Body of pancreas (tissue), 4 donors: ENCODE data around the gene RASIP1. TPM values are rescaled to one million over a fixed set of nuclear protein-coding genes. Genes with fewer than 3 reads are reported as not detected.

ENCODE experiments used
- ATAC-seq: fragments of 150-250 bp; one replicate; pipeline ENCODE4 v1.9.1; 2016
- DNase-seq, 4 donors: peaks; one replicate each; pipeline ENCODE4 v3.0.0-alpha.2; 2019
- H3K27ac ChIP-seq, 4 donors: fragments of 200-600 bp; sonication (generic); 1 replicate in 3 of 4; 2 replicates in 1 of 4; pipeline versions ENCODE4 v1.5.1 to v1.6.1; 2016 to 2019; ENCODE audit warnings: mild to moderate bottlenecking in 1 of 4, mixed read lengths in 1 of 4, moderate library complexity in 1 of 4
- H3K27me3 ChIP-seq, 2 donors: fragments of 200-600 bp; sonication (generic); one replicate each; pipeline ENCODE4 v1.6.0; 2016; ENCODE audit warnings: mild to moderate bottlenecking in 1 of 2
- H3K36me3 ChIP-seq, 2 donors: fragments of 200-600 bp; sonication (generic); replicated peaks in 1 of 2; 2 replicates each; pipeline ENCODE4 v1.5.1; 2016; ENCODE audit warnings: low read depth in 2 of 2; ENCODE audit not compliant: insufficient read depth in 1 of 2
- H3K4me1 ChIP-seq: fragments of 200-600 bp; sonication (generic); one replicate; pipeline ENCODE4 v1.6.0; 2016
- H3K4me3 ChIP-seq, 2 donors: fragments of 200-600 bp; sonication (generic); 1 replicate in 1 of 2; 2 replicates in 1 of 2; pipeline ENCODE4 v1.5.1; 2016 to 2019
- H3K9me3 ChIP-seq, 3 donors: fragments of 200-600 bp; sonication (generic); 1 replicate in 2 of 3; 2 replicates in 1 of 3; pipeline ENCODE4 v1.5.1; 2016
- POLR2A ChIP-seq, 3 donors: fragments of 450-650 bp; IDR thresholded peaks; one replicate each; pipeline ENCODE4 v1.6.1; 2016; ENCODE audit warnings: antibody characterized with exemption in 3 of 3, mild to moderate bottlenecking in 2 of 3
- WGBS, 2 donors: methylation state at CpG; one replicate each; pipeline ENCODE4 v1.1.5; 2017; 5-methylcytosine and 5-hydroxymethylcytosine counted together
- intact Hi-C: fragments of 100-400 bp; cut with DNase I; formaldehyde crosslinking; loops from one replicate; pipeline ENCODE4 v1.15.1; 2023
- total RNA-seq, 2 donors: library from RNA; depleted of rRNA; stranded (reverse); fragments of >200 nt; gene quantifications; one replicate each; pipeline ENCODE4 v1.1.0, GENCODE V29; 2016
- TF ChIP-seq, protein P1 (sequence below), 7 experiments: fragments of 450-650 bp in 4 of 7; fragments of 200-600 bp in 3 of 7; sonication (generic) in 3 of 7; IDR thresholded peaks; one replicate each; pipeline ENCODE4 v1.5.1; 2016 to 2019; ENCODE audit warnings: antibody characterized with exemption in 7 of 7

Gene RASIP1
- total RNA-seq, 2 donors from 2014 or later = 14.5 to 60.0 TPM

DNA sequence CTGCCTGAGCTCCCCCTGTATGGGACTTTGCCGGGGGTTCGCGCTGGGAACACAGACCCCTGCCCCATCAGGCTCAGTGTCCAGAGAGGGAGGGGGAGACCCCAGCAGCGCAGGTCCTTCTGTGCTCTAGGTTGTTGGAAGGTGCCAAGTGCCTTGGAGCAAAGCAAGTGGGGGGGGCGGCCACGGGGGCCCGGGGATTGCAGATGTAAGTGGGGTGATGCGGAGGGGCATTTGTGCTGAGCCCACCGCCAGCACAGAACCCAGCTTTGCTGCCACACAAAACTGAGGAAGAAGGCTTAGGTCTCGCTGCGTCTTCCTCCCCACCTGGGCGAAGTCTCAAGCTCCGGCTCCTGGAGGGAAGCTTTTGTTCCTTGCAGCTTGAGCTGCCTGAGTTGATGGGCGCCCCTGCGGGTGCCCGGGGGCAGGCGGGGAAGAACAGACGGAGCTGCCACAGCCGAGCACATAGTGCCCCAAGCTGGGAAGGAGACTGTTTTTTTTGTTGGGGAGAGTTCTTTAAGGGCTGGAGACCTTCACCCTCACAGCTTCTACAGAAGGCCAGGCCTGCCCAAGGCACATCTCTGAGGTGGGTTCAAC lies 66.1 kb downstream of the RASIP1 start:
- no peak overlapping the region for H3K4me3 ChIP-seq
- DNase-seq (no peak), ATAC-seq (no peak)
- H3K9me3 ChIP-seq = no peaks in the 10 kb centered on the region
- no peaks in the 10 kb centered on the region for H3K27me3 ChIP-seq
- intact Hi-C loops = no loop called here
- peaks cover 28% of the 10 kb centered on the region for H3K4me1 ChIP-seq
- WGBS, 2 donors = 79 to 85% methylated on average over 5 to 18 of the region's 19 CpGs
- H3K27ac ChIP-seq = no peak overlapping the region
- TF ChIP-seq, protein P1, sequence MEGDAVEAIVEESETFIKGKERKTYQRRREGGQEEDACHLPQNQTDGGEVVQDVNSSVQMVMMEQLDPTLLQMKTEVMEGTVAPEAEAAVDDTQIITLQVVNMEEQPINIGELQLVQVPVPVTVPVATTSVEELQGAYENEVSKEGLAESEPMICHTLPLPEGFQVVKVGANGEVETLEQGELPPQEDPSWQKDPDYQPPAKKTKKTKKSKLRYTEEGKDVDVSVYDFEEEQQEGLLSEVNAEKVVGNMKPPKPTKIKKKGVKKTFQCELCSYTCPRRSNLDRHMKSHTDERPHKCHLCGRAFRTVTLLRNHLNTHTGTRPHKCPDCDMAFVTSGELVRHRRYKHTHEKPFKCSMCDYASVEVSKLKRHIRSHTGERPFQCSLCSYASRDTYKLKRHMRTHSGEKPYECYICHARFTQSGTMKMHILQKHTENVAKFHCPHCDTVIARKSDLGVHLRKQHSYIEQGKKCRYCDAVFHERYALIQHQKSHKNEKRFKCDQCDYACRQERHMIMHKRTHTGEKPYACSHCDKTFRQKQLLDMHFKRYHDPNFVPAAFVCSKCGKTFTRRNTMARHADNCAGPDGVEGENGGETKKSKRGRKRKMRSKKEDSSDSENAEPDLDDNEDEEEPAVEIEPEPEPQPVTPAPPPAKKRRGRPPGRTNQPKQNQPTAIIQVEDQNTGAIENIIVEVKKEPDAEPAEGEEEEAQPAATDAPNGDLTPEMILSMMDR (IDR thresholded peaks at IDR 0.05) = no peak
- TF ChIP-seq POLR2A (IDR thresholded peaks at IDR 0.05) = no peak
- H3K36me3 ChIP-seq = no peaks in the 10 kb centered on the region

DNA sequence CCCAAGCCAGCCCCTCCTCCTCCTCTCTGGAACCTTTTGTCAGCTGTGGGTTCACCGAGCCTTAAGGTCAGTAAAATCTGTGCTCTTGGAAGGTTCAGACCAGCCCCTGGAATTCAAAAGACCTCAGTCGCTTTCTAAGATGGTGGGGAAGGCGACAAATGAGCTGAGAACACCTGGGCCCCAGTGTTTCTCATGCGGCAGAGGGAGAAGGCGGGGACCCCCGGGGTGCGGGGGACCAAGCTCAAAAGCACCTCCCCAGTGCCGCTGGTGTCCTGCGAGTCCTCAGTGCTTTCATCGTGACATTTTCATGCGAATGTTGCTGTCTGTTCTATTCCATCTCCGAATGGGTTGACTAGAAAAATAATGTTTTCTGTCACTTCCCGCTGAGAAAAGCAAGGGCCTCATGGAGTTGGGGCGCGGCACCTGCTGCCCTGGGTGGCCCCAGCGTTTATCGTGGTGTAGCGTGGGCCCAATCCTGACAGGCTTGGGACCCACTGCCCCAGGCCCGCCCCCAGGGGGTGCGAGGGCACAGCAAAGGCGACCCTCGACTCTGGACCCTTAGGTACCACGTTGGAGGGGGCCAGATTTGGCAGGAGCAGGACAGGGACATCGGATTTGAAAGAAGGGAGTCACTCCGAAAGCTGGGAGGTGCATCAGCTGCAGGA lies 66.8 kb downstream of the RASIP1 start:
- intact Hi-C loops = no loop called here
- Histone ChIP-seq H3K27ac (no peak overlapping the region), H3K4me1 (peaks cover 20% of the 10 kb centered on the region), H3K36me3 (no peaks in the 10 kb centered on the region), H3K4me3 (no peak overlapping the region), H3K9me3 (no peaks in the 10 kb centered on the region), H3K27me3 (no peaks in the 10 kb centered on the region)
- ATAC-seq (no peak), DNase-seq (no peak)
- no peak for TF ChIP-seq POLR2A (IDR thresholded peaks at IDR 0.05)
- 76 to 81% methylated on average over 25 of the region's 25 CpGs for WGBS, 2 donors

DNA sequence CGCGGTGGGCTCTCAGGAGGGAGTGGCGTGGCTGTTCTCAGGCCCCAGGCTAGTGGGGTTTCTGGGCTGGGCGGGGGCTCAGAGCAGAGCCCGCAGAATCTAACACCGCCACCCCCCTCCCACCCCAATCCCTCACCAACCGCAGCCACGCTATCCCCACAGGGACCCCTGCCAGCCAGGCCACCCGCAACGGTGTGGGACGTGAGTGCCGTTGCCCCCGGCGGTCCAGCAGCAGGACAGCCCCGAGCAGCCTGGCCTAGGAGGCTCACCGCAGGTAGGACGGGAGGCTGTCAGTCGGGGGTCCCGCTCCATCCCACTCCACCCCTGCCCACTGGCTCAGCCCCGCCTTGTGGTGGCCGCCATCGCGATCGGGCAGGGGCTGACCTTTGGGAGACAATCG lies 67.4 kb downstream of the RASIP1 start, which contains the start of gene NTN5:
Gene NTN5 (minus strand): TSS at position 24 of the 400 bp plus-strand sequence. CDS start 2,031 bp downstream, outside the sequence.
- DNase-seq (no peak), ATAC-seq (no peak)
- peaks cover 14% of the 10 kb centered on the region for H3K4me1 ChIP-seq
- WGBS, 2 donors = 76 to 85% methylated on average over 9 to 25 of the region's 25 CpGs
- no peak for TF ChIP-seq POLR2A (IDR thresholded peaks at IDR 0.05)
- no peak within 1 kb of the TSS for H3K27ac ChIP-seq
- no peaks in the 10 kb centered on the region for H3K36me3 ChIP-seq
- no peak within 1 kb of the TSS for H3K4me3 ChIP-seq
- no peaks in the 10 kb centered on the region for H3K9me3 ChIP-seq
- intact Hi-C loops = no loop called here
- no peaks in the 10 kb centered on the region for H3K27me3 ChIP-seq

DNA sequence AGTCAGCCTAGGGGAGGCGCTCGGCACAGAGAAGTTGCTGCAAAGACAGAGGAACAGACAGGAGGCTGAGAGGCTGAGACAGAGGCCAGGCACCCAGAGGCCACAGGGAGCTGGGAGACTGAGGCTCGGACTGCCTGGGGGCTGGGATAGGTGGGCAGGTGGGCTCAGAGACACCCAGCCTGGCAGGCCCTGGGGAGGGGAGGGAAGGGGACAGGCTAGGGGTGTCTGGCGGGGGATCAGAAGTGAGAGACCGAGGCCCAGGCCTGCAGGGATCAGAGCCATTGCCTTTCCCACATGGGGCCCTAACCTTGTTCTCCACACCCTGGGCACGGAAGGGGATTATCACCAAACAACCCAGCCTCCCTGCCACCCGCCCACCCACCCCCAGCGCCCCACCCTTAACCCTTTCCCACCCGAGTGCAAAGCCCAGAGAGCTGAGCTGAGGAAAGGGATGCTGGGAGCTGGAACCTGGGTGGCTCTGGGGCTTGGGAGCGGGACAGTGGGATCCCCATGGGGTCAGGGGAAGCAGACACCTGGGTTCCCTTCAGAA lies 68.9 kb downstream of the RASIP1 start:
- Histone ChIP-seq H3K27ac (no peak overlapping the region), H3K9me3 (no peaks in the 10 kb centered on the region), H3K4me3 (no peak overlapping the region), H3K27me3 (no peaks in the 10 kb centered on the region), H3K36me3 (no peaks in the 10 kb centered on the region), H3K4me1 (peaks cover 8% of the 10 kb centered on the region)
- no peak for DNase-seq
- TF ChIP-seq, protein P1 (IDR thresholded peaks at IDR 0.05) = no peak
- no peak for TF ChIP-seq POLR2A (IDR thresholded peaks at IDR 0.05)
- intact Hi-C loops = no loop called here
- WGBS, 2 donors = 72 to 81% methylated on average over 8 to 10 of the region's 10 CpGs
- ATAC-seq = no peak

DNA sequence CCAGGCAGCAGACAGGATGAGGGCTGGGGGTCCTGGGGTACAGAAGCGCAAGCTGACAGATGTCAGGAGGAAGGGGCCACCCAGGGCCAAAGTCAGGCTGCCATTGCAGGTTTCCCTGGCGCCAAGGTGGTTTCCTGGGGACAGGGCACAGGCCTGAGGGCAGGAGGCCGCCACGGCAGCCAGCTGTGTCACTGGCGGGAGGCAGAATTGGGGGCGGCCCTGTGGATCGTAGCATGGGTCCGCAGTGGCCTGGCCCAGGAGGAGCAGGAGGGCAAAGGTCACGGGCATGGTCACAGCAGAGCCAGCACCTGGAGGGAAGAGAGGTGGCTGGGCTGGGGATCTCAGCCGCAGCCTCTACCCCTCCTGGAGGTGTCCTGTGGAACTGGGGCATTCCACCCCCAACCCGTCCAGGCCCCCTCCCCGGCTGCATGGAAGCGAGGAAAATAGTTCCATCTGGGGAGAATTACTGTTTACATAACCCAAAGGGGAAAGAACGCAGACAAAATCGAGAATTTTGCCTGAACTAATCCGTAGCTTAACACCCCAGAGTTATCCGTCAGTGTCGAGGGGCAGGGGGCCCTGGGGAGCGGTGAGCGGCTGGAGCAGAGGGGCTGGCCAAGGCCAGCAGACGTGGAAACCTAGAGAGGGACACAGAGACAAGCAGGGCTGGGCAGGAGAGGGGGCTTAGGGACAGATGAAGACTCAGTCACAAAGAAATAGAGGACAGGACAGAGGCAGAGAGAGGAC lies 69.5 kb downstream of the RASIP1 start:
- ATAC-seq (no peak), DNase-seq (no peak)
- H3K27ac ChIP-seq = no peak overlapping the region
- H3K36me3 ChIP-seq = no peaks in the 10 kb centered on the region
- TF ChIP-seq, protein P1 (IDR thresholded peaks at IDR 0.05) = no peak
- TF ChIP-seq POLR2A (IDR thresholded peaks at IDR 0.05) = no peak
- H3K9me3 ChIP-seq = no peaks in the 10 kb centered on the region
- intact Hi-C loops = no loop called here
- H3K27me3 ChIP-seq = no peaks in the 10 kb centered on the region
- no peak overlapping the region for H3K4me3 ChIP-seq
- H3K4me1 ChIP-seq = peaks cover 8% of the 10 kb centered on the region
- WGBS, 2 donors = 82 to 86% methylated on average over 16 to 21 of the region's 21 CpGs

Other genes starting within 250 kb of the RASIP1 start
- 1 to 10 TPM; 4.2 to 9.6 TPM for gene LMTK3, start 228.8 kb downstream of the RASIP1 start, total RNA-seq
- gene SULT2B1, start 188.4 kb downstream of the RASIP1 start, total RNA-seq = 1 to 10 TPM in 1 of 2 donors, not detected in 1; 1.0 TPM
- gene SPACA4, start 133.9 kb downstream of the RASIP1 start, total RNA-seq = not detected
- 1 to 10 TPM in 1 of 2 donors, under 1 TPM in 1; 0.33 to 4.2 TPM for gene FAM83E, start 125.5 kb downstream of the RASIP1 start, total RNA-seq
- 1,000 to 10,000 TPM; 2,402 to 3,112 TPM for gene RPL18, start 121.4 kb downstream of the RASIP1 start, total RNA-seq
- gene SPHK2, start 121.1 kb downstream of the RASIP1 start, total RNA-seq = 10 to 100 TPM in 1 of 2 donors, 1 to 10 TPM in 1; 8.3 to 37.6 TPM
- gene DBP, start 103.2 kb downstream of the RASIP1 start, total RNA-seq = 1 to 10 TPM; 2.0 to 4.9 TPM
- 1 to 10 TPM in 1 of 2 donors, not detected in 1; 2.9 TPM for gene CA11, start 94.4 kb downstream of the RASIP1 start, total RNA-seq
- gene NTN5, start 67.6 kb downstream of the RASIP1 start, total RNA-seq = not detected
- gene FUT2, start 44.6 kb downstream of the RASIP1 start, total RNA-seq = 1 to 10 TPM; 2.0 to 3.4 TPM
- 1 to 10 TPM in 1 of 2 donors, under 1 TPM in 1; 0.26 to 7.3 TPM for gene MAMSTR, start 20.9 kb downstream of the RASIP1 start, total RNA-seq
- 10 to 100 TPM in 1 of 2 donors, 1 to 10 TPM in 1; 1.6 to 14.5 TPM for gene IZUMO1, start 6.3 kb upstream of the RASIP1 start, total RNA-seq
- gene FUT1, start 12.0 kb upstream of the RASIP1 start, total RNA-seq = 10 to 100 TPM; 14.8 to 79.1 TPM
- gene FGF21, start 14.9 kb upstream of the RASIP1 start, total RNA-seq = not detected
- gene BCAT2, start 70.4 kb upstream of the RASIP1 start, total RNA-seq = 10 to 100 TPM; 34.5 to 56.0 TPM
- gene HSD17B14, start 95.9 kb upstream of the RASIP1 start, total RNA-seq = 1 to 10 TPM; 2.1 to 3.3 TPM
- 10 to 100 TPM in 1 of 2 donors, 1 to 10 TPM in 1; 6.5 to 21.1 TPM for gene PLEKHA4, start 128.0 kb upstream of the RASIP1 start, total RNA-seq
- 10 to 100 TPM; 17.9 to 49.4 TPM for gene PPP1R15A, start 131.8 kb upstream of the RASIP1 start, total RNA-seq
- gene TULP2, start 158.1 kb upstream of the RASIP1 start, total RNA-seq = not detected
- gene NUCB1, start 159.7 kb upstream of the RASIP1 start, total RNA-seq = 100 to 1,000 TPM; 129 to 170 TPM
- gene DHDH, start 193.1 kb upstream of the RASIP1 start, total RNA-seq = not detected
- 10 to 100 TPM; 15.3 to 22.7 TPM for gene BAX, start 214.3 kb upstream of the RASIP1 start, total RNA-seq
- gene FTL, start 224.7 kb upstream of the RASIP1 start, total RNA-seq = 1,000 to 10,000 TPM; 1,824 to 3,385 TPM